Measurements from ENCODE around the gene MSANTD2. TPM values are rescaled to one million over a fixed set of nuclear protein-coding genes. Genes with fewer than 3 reads are reported as not detected.

MSANTD2 gene
- total RNA-seq, 6 experiments from 2014 or later: 2.6 to 4.7 (median 3.6) TPM

DNA sequence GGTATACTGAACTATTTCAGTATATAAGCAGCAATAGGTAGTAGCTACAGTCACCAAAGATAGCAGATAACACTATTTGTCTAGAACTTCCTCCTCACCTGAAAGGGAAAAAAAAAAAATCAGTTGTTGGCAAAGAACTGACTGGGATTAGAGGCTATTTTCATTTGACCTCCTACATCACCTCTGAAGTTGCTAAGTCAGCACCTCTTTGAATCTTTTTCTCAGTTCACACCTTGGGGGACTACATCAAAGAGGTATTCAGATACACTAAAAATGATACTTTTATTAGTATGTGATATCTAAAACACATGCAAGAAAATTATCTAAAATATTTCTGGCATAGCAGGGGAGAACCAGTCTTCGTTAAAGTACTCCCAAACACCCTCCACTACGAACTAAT lies 16.2 kb downstream of the MSANTD2 start:
- no peak for TF ChIP-seq POLR2A (IDR thresholded peaks at IDR 0.05)
- TF ChIP-seq, protein P1, sequence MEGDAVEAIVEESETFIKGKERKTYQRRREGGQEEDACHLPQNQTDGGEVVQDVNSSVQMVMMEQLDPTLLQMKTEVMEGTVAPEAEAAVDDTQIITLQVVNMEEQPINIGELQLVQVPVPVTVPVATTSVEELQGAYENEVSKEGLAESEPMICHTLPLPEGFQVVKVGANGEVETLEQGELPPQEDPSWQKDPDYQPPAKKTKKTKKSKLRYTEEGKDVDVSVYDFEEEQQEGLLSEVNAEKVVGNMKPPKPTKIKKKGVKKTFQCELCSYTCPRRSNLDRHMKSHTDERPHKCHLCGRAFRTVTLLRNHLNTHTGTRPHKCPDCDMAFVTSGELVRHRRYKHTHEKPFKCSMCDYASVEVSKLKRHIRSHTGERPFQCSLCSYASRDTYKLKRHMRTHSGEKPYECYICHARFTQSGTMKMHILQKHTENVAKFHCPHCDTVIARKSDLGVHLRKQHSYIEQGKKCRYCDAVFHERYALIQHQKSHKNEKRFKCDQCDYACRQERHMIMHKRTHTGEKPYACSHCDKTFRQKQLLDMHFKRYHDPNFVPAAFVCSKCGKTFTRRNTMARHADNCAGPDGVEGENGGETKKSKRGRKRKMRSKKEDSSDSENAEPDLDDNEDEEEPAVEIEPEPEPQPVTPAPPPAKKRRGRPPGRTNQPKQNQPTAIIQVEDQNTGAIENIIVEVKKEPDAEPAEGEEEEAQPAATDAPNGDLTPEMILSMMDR (IDR thresholded peaks at IDR 0.05): no peak
- no peaks in the 10 kb centered on the region for H3K4me1 ChIP-seq
- no peak overlapping the region for H3K27ac ChIP-seq
- no peaks in the 10 kb centered on the region for H3K36me3 ChIP-seq
- H3K4me3 ChIP-seq: no peak overlapping the region
- no peaks in the 10 kb centered on the region for H3K9me3 ChIP-seq
- intact Hi-C loops (cut with DNase I): no loop called here
- WGBS (ENCODE audit: insufficient coverage, low coverage, low lambda C conversion rate, missing lambda C conversion rate): 100% methylated on average over 1 of the region's 2 CpGs
- DNase-seq: no peak
- H3K27me3 ChIP-seq: no peaks in the 10 kb centered on the region
- no peak for ATAC-seq

DNA sequence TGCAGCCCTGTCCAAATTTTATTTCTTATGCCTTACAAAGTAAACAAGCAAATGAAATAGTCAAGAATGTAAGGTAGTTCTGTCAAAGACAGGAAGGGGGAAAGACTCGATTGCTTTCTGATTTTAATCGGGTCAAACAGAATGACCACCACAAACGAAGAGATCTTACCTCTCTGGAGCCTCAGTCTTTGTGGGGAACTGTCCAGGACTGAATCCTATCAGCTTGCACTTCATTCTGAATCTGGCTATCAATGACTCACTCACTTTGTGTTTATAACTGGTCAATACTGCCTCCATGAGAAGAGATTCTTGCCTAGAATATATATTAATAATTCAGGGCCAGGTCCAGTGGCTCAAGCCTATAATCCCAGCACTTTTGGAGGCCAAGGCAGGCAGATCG lies 17.2 kb downstream of the MSANTD2 start:
- Histone ChIP-seq H3K9me3 (no peaks in the 10 kb centered on the region), H3K27me3 (no peaks in the 10 kb centered on the region), H3K4me3 (no peak overlapping the region), H3K4me1 (no peaks in the 10 kb centered on the region), H3K27ac (no peak overlapping the region), H3K36me3 (no peaks in the 10 kb centered on the region)
- 94% methylated on average over 4 of the region's 4 CpGs for WGBS (ENCODE audit: insufficient coverage, low coverage, low lambda C conversion rate, missing lambda C conversion rate)
- no peak for TF ChIP-seq POLR2A (IDR thresholded peaks at IDR 0.05)
- TF ChIP-seq, protein P1 (IDR thresholded peaks at IDR 0.05): no peak
- DNase-seq (no peak), ATAC-seq (no peak)
- intact Hi-C loops (cut with DNase I): no loop called here

DNA sequence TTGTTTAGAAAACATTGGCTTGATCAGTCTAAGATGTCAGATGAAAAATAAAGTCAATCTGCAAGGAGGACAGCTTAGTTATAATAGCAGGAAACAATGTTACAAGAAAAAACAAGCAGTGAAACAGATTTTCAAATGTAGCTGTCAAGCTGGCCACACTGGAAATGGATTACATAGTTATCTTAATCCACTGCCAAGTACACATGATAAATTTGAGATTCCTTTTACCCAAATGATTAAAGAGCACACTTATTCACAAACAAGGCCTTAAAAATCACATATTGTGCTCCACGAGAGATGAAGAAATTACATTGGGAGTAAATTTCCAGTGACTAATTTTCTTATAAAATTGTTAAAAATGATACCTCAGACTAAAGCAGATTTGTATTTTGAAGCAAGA lies 20.6 kb downstream of the MSANTD2 start:
- H3K27me3 ChIP-seq: no peaks in the 10 kb centered on the region
- H3K9me3 ChIP-seq: no peaks in the 10 kb centered on the region
- TF ChIP-seq, protein P1 (IDR thresholded peaks at IDR 0.05): no peak
- H3K27ac ChIP-seq: no peak overlapping the region
- ATAC-seq: no peak
- 71% methylated on average over 1 of the region's 1 CpG for WGBS (ENCODE audit: insufficient coverage, low coverage, low lambda C conversion rate, missing lambda C conversion rate)
- DNase-seq: no peak
- intact Hi-C loops (cut with DNase I): no loop called here
- no peaks in the 10 kb centered on the region for H3K36me3 ChIP-seq
- H3K4me1 ChIP-seq: no peaks in the 10 kb centered on the region
- no peak overlapping the region for H3K4me3 ChIP-seq

DNA sequence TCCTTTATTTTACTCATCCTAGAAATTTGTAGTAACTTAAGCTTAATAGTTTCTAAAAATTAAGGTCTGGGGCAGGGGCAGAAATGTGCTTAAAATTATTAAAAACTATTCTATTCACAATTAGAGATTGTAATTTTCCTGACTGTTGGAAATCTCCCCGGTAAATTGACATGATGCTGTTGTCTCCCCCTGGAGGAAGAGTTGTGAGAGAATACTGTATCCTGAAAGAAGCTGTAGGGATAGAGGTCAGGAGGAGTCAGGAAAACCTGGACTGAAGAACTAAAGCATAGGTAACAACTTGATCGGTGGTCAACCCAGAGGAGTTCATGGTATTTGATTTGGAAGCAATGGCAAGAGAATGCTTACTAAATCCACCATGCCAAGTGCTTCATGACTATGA lies 21.9 kb downstream of the MSANTD2 start:
- no peak overlapping the region for H3K27ac ChIP-seq
- no peak overlapping the region for H3K4me3 ChIP-seq
- H3K9me3 ChIP-seq: no peaks in the 10 kb centered on the region
- H3K27me3 ChIP-seq: no peaks in the 10 kb centered on the region
- no peak for DNase-seq
- H3K4me1 ChIP-seq: no peaks in the 10 kb centered on the region
- ATAC-seq: peak in 1 of 4 donors; percentile 29
- no peaks in the 10 kb centered on the region for H3K36me3 ChIP-seq
- WGBS (ENCODE audit: insufficient coverage, low coverage, low lambda C conversion rate, missing lambda C conversion rate): 69% methylated on average over 2 of the region's 2 CpGs
- TF ChIP-seq, protein P1 (IDR thresholded peaks at IDR 0.05): peak in 1 of 4 donors; percentile 25
- TF ChIP-seq POLR2A (IDR thresholded peaks at IDR 0.05): no peak
- intact Hi-C loops (cut with DNase I): no loop called here

All from right lobe of liver (tissue), 6 donors.